HG03108 (cell line): ENCODE measurements around the gene LRRC8A.

Experiments used
- ATAC-seq: cut with Tn5 transposase; IDR thresholded peaks from one replicate; pipeline ENCODE4 v1.9.1; 2021; ENCODE audit warnings: moderate library complexity; ENCODE audit not compliant: unreplicated experiment

LRRC8A gene

DNA sequence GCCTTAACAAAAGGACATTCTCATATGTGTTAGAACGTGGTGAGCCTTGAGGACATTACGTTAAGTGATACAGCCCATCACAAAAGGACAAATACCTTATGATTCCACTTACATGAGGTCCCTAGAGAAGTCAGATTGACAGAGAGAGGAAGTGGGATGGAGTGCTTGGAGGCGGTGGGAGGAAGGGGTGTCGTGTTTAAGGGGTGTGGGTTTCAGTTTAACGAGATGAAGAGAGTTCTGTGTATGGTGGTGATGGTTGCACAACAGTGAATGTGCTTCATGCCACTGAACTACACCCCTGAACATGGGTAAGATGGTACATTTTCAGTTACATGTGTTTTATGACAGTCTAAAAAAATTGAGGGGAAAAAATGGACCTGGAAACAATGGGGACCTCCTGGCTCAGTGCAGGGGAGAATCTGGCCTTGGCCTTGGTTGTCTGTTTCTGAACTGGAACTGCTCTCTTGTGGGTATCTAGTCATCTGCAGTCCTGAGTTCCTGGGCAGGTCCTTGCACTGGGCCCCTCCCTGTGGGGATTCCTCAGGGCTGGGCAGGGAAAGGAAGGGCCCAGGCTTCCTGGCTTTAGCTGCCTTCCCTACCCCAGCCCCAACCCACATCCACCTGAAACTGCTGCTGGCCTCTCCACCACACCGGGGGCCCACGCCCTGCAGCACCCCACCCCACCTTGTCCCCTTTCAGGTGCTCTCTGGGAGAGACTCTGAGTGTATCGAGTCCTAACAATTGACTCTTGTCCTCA is 17.8 kb downstream of the LRRC8A start:
- no peak for ATAC-seq

DNA sequence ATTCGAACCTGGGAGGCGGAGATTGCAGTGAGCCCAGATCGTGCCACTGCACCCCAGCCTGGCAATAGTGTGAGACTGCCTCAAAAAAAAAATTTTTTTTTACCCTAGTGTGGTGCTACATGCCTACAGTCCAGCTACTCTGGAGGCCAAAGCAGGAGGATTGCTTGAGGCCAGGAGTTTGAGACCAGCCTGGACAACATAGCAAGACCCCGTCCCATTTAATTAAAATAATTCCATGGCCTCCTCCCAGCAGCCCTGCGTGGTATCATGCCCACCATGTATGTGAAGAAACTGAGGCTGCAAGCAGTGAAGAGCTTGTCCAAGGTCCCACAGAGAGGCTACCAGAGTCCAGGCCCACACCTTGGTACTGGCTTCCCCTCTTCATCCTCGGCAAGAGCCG is 19.4 kb downstream of the LRRC8A start:
- ATAC-seq, result no peak

DNA sequence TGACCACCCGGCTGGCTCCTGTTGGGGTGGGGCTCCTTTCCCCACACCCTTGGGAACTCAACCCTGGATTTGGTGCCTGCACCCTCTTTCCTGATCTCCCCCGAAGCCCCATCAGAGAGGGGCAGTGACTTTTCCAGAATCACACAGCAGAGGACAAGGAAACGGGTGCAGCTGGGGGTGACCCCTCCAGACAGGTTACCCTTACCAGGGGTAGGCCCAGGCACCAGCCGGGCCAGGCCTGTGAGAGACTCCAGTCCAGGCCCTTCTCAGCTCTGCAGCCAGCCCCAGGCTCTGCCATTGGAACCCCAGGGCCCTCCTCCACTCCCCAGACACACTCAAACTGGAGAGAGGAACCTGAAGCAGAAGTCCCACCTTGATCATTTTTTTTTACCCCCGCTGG is 19.9 kb downstream of the LRRC8A start:
- ATAC-seq, result no peak

- ATAC-seq, result peak; percentile 79
Measured at GRCh38 chr9:128902351-128903078, 20.6 kb downstream of the LRRC8A start.

DNA sequence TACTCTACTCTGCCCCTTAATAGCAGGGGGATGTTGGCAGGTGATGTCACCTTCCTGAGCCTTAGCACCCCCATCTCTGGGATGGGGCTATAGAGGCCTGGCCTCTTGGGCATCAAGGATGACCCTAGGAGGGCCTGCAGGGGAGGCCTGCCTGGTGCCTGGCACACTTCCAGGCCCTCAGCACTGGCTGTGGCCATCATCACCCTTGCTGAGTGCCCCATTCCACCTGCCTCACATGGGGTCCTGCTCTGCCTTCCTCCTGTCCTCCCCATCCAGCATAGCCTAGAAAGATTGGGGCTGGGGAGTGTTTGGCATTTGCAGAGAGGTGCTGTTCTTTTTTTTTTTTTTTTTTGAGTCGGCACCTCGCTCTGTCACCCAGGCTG is 21.1 kb downstream of the LRRC8A start:
- no peak for ATAC-seq

DNA sequence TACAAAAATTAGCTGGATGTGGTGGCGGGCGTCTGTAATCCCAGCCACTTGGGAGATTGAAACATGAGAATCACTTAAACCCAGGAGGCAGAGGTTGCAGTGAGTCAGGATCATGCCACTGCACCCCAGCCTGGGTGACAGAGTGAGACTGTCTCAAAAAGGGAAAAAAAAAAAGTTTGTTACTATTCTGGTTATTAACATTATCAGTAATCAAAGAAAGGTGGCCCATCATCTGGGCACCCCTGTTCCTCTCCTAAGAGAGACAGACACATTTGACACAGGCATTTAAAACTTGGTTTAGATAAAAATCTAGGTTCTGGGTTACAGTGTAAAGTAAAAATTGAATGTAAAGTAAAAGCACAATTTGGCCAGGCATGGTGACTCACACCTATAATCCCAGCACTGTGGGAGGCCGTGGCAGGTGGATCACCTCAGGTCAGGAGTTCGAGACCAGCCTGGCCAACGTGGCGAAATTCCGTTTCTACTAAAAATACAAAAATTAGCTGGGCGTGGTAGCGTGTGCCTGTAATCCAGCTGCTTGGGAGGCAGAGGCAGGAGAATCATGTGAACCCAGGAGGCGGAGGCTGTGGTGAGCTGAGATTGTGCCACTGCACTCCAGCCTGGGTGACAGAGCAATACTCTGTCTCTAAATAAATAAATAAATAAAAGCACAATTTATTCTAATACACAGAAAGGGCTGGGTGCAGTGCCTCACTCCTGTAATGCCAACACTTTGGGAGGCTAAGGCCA is 22.1 kb downstream of the LRRC8A start:
- ATAC-seq, result no peak

DNA sequence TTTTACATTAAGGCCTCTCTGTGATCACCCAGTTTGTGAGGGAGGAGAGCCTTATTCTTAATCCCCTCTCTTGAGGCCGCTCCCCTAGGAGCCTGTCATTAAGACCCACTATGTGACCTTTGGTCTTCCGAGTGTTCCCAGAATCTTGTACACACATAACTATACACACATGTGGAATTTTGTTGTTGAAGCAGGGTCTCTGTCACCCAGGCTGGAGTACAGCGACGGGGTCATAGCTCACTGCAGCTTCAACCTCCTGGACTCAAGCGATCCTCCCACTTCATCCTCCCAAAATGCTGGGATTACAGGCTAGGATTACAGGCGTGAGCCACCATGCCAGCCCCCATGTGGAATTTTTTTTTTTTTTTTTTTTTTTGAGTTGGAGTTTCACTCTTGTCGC is 24.0 kb downstream of the LRRC8A start:
- ATAC-seq, result no peak

DNA sequence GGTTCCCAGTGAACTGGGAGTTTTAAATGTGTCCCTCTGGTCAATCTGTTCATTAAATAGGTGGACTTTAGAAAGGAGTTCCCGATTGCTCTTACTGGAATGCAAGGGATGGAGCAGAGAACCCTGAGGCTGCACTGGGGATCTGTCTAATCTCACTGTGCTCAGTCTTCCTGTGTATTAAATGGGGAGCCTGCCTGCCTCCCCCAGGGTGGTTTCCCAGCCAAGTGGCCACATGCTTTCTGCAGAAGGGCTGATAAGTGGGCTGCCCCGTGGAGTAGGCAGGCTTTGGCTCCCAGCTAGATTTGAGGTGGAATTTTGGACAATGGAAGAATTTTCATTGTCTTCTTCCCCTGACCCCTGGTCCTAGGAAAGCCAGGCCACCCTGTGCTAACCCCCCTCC is 24.8 kb downstream of the LRRC8A start:
- no peak for ATAC-seq

GRCh38 chr9:128908372-128908771 is 26.4 kb downstream of the LRRC8A start:
- ATAC-seq, result no peak

- no peak for ATAC-seq
Measured at GRCh38 chr9:128909859-128910258, 27.9 kb downstream of the LRRC8A start.

DNA sequence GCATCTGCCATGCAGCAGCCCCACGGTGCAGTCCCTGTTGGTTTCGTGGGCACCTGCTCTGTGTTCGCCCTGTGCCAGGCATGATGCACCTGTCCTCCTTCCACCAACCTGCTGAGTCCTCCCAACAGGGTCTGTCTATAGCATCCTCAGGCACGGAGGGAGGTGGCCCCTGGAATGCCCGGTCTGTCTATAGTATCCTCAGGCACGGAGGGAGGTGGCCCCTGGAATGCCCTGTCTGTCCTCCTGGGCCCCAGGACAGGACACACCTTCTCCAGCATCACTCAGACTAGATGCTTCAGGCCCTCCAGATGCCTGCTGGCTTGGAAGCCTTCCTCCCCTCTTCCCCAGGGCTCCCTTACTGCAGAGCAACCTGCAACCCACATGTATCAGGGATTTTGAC is 29.0 kb downstream of the LRRC8A start:
- no peak for ATAC-seq

DNA sequence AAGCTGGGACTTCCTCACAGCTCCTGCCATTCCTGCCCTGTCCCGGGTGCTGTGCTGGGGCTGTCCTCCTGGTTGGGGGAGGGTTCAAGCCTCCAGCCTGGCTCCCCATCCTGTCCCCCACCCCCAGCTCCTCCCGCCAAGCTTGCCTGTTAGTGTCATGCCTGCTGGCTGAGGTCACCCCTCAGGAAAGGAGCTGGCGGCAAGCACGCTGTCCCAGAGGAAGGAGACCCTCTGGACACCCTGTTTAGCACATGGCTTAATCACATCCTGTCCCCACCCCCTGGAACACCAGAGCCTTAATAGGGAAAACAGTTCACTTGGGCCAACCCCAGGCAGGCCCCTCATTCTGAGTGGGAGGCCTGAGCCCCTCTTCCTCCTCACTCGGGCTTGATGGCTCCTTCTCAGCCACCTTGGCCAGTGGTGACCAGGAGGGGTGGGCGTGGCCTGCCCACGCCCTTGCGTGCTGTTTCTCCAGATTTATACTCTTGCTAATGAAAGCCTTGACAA is 29.6 kb downstream of the LRRC8A start:
- ATAC-seq, result no peak

GRCh38 chr9:128912270-128912853 is 30.4 kb downstream of the LRRC8A start:
- ATAC-seq, result no peak

DNA sequence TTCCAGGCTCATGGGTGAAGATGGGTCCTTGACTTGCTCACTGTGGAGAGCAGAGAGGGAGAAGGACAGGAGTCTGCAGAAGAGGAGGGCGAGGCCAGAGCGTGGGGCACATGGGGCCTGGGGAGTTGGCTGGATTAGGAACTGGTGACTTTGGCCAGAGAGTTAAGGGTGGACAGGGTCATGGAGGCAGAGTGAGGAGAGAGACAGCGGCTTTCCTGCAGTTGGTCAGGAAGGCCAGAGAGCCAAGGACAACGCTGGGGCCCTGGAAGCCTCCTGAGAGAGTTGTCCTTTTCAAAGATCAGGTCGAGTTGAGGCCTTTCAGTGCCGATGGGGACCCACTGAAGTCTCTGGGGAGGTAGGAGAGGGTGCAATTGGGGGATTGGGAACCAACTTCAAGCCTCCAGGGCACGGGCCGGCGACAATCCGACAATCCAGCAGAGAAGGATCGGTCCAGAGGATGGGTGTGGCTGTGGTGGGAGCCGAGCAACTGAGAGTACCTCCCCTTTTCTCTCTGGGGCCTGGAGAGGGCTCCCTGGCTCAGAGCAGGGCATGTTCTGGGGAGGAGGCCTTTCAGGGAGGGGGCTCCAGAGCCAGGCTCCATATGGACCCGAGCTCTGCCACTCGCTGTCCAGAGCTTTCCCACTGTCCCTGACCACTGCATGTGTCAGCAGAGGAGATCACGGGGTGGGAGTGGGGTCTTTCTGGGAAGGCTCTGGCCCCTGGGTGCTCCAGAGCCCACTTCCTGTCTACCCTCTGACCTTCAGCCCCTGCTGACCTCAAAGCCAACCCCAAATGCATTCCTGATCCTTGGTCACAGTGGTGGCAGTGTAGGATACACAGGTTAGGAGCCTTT is 31.3 kb downstream of the LRRC8A start:
- ATAC-seq, result no peak

DNA sequence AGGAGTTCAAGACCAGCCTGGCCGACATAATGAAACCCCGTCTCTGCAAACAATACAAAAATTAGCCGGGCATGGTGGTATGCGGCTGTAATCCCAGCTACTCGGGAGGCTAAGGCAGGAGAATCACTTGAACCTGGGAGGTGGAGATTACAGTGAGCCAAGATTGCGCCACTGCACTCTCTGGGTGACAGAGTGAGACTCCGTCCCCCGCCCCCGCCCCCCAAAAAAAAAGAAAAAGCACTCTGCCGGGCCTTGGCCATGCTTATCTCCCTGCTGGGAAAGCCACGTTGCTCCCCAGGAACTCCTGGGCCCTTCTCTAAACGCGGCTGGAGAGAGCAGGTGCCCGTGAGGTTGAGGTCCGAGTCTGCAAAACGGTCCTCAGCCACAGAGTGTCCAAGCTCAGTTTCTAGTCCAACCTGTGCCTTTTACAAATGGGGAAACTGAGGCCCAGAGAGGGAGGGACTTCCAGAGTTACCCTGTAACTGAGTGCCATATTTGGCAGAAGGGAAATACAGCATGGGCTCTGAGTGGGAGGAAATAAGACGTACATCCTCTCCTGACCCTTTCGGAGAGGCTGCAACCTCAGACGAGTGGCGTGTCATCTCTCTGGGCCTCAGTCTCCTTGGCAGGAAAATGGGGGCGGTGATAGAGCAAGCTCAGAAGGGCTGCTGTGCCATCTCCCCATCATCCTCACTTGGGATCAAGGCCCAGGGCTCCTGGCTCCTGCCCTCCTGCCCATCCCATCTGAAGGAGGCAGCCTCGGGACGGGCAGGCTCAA is 32.3 kb downstream of the LRRC8A start:
- ATAC-seq, result no peak

- no peak for ATAC-seq
Measured at GRCh38 chr9:128916204-128916603, 34.3 kb downstream of the LRRC8A start.

DNA sequence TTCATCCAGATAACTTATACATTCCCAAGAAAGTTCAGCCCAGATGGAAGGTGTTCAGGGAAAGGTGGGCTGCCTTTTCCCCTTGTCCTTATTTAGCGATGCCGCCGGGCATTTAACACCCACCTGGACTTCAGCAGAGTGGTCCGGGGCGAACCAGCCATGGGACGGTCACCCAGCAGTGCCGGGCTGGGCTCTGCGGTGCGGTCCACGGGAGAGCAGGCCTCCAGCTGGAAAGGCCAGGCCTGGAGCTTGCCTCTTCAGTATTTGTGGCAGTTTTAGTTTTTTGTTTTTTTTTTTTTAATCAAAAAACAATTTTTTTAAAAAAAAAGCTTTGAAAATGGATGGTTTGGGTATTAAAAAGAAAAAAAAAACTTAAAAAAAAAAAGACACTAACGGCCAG is 34.8 kb downstream of the LRRC8A start:
- ATAC-seq, result no peak

DNA sequence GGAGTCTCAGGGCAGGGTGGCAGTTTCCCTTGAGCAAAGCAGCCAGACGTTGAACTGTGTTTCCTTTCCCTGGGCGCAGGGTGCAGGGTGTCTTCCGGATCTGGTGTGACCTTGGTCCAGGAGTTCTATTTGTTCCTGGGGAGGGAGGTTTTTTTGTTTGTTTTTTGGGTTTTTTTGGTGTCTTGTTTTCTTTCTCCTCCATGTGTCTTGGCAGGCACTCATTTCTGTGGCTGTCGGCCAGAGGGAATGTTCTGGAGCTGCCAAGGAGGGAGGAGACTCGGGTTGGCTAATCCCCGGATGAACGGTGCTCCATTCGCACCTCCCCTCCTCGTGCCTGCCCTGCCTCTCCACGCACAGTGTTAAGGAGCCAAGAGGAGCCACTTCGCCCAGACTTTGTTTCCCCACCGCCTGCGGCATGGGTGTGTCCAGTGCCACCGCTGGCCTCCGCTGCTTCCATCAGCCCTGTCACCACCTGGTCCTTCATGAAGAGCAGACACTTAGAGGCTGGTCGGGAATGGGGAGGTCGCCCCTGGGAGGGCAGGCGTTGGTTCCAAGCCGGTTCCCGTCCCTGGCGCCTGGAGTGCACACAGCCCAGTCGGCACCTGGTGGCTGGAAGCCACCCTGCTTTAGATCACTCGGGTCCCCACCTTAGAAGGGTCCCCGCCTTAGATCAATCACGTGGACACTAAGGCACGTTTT is 35.4 kb downstream of the LRRC8A start:
- no peak for ATAC-seq

DNA sequence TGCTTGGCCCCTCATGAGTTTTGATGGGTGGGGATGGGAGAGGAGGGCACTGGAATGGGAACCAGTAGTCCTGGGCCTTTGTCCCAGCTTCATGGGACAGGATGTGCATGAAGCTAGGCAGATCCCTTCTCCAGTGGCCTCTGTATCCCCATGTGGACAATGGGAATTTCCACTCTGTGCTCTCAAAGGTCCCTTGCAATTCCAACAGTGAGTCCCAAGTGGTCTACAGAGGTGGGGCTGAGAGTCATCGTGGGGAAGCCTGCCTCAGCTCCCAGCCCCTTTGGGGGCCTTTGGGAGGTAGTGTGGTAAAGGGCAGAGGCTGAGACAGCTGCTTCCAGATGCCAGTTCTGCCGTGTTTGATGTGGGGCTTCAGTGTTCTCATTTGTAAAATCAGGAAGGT is 37.0 kb downstream of the LRRC8A start:
- no peak for ATAC-seq
